Endothelial cell of umbilical vein (primary cell): ENCODE measurements around the gene OR6B2. TPM values are rescaled to one million over a fixed set of nuclear protein-coding genes. Genes with fewer than 3 reads are reported as not detected.

Experiments used
- BruUV-seq: library from RNA; stranded (reverse); fragments of 400-500 nt; replicated peaks from 2 replicates; lab custom pipeline; 2021; lab: Mats Ljungman, UMichigan
- CTCF ChIA-PET: fragments of 300-600, 350-600 bp; sonication (Branson Sonifier 250); formaldehyde crosslinking; loops from one replicate; lab custom pipeline; 2021; ENCODE audit warnings: antibody characterized with exemption, inconsistent platforms; lab: Charles Lee
- POLR2A ChIA-PET: fragments of 300-600, 350-600 bp; sonication (Branson Sonifier 250); formaldehyde crosslinking; loops from one replicate; lab custom pipeline; 2021; ENCODE audit warnings: antibody characterized with exemption, inconsistent platforms; lab: Charles Lee
- DNase-seq: peaks from one replicate; pipeline ENCODE4 v3.0.0-alpha.2; 2011; ENCODE audit warnings: low read depth, low spot score
- FAIRE-seq: peaks from 2 replicates; lab custom pipeline; 2011; peaks lifted over from hg19 to GRCh38; lab: Jason Lieb, UNC
- H2AFZ ChIP-seq: 2 replicates; pipeline ENCODE4 v1.6.0; 2012; ENCODE audit warnings: low read depth, low read length, control low read depth, inconsistent platforms
- H3K27ac ChIP-seq: 2 replicates; pipeline ENCODE4 v1.5.1; 2011; ENCODE audit warnings: low read depth, mild to moderate bottlenecking, control low read depth, low read length, moderate library complexity; ENCODE audit not compliant: insufficient read depth
- H3K27me3 ChIP-seq, 2 experiments: 2 replicates each; pipeline versions ENCODE4 v1.6.0 to v1.6.1; 2011; ENCODE audit warnings: low read length in 2 of 2, mixed read lengths in 1 of 2; ENCODE audit not compliant: control insufficient read depth in 2 of 2, insufficient read depth in 2 of 2
- H3K36me3 ChIP-seq, 2 experiments: 2 replicates in 1 of 2; 3 replicates in 1 of 2; pipeline ENCODE4 v1.5.1; 2011; ENCODE audit warnings: low read length in 2 of 2, mild to moderate bottlenecking in 1 of 2, moderate library complexity in 1 of 2; ENCODE audit not compliant: control insufficient read depth in 2 of 2, insufficient read depth in 2 of 2; ENCODE audit errors: extremely low read depth in 1 of 2
- H3K4me1 ChIP-seq: 3 replicates; pipeline ENCODE4 v1.5.1; 2011; ENCODE audit warnings: mild to moderate bottlenecking, low read length; ENCODE audit not compliant: control insufficient read depth, insufficient read depth; ENCODE audit errors: extremely low read depth
- H3K4me2 ChIP-seq: 2 replicates; pipeline ENCODE4 v1.6.1; 2011; ENCODE audit warnings: low read length, control low read depth, mixed read lengths; ENCODE audit not compliant: insufficient read depth
- H3K4me3 ChIP-seq, 3 experiments: fragments of 200-600 bp in 1 of 3; sonication (generic), shearing (Covaris generic) in 1 of 3; replicated peaks in 1 of 3; 2 replicates each; pipeline ENCODE4 v1.5.1; 2011 to 2016; ENCODE audit warnings: control low read depth in 3 of 3, low read length in 3 of 3, mild to moderate bottlenecking in 2 of 3, inconsistent platforms in 1 of 3, low read depth in 1 of 3, moderate library complexity in 1 of 3; ENCODE audit not compliant: insufficient read depth in 1 of 3
- H3K79me2 ChIP-seq: 2 replicates; pipeline ENCODE4 v1.6.0; 2012; ENCODE audit warnings: low read length, inconsistent platforms; ENCODE audit not compliant: control insufficient read depth, insufficient read depth
- H3K9ac ChIP-seq: replicated peaks from 2 replicates; pipeline ENCODE3; 2011; ENCODE audit warnings: low read length, control low read depth; ENCODE audit not compliant: insufficient read depth; ENCODE audit errors: extremely low read depth
- H3K9me1 ChIP-seq: replicated peaks from 3 replicates; pipeline ENCODE4 v1.6.0; 2011; ENCODE audit warnings: mild to moderate bottlenecking, low read length; ENCODE audit not compliant: control insufficient read depth, insufficient read depth; ENCODE audit errors: extremely low read depth
- H3K9me3 ChIP-seq: replicated peaks from 2 replicates; pipeline ENCODE4 v1.5.1; 2012; ENCODE audit warnings: low read length, inconsistent platforms; ENCODE audit not compliant: control insufficient read depth, insufficient read depth
- H4K20me1 ChIP-seq: replicated peaks from 2 replicates; pipeline ENCODE3; 2011; ENCODE audit warnings: mild to moderate bottlenecking, low read length; ENCODE audit not compliant: control insufficient read depth, insufficient read depth; ENCODE audit errors: extremely low read depth
- CTCF ChIP-seq, 2 donors: IDR thresholded peaks; 1 replicate in 1 of 2; 2 replicates in 1 of 2; pipeline ENCODE4 v1.5.1; 2011; ENCODE audit warnings: low read length in 2 of 2, mild to moderate bottlenecking in 2 of 2, moderate library complexity in 2 of 2, control low read depth in 1 of 2, inconsistent platforms in 1 of 2, low read depth in 1 of 2; ENCODE audit not compliant: insufficient read depth in 1 of 2; ENCODE audit errors: extremely low read depth in 1 of 2
- EZH2 ChIP-seq: IDR thresholded peaks from 2 replicates; pipeline ENCODE4 v1.6.1; 2012; ENCODE audit warnings: borderline replicate concordance, low read depth, mild to moderate bottlenecking, moderate library complexity, low read length, inconsistent platforms; ENCODE audit not compliant: severe bottlenecking
- FOS ChIP-seq: IDR thresholded peaks from 2 replicates; pipeline ENCODE4 v1.6.1; 2011; ENCODE audit warnings: mild to moderate bottlenecking, low read length, moderate library complexity, borderline replicate concordance; ENCODE audit not compliant: insufficient read depth
- GATA2 ChIP-seq: IDR thresholded peaks from 2 replicates; pipeline ENCODE4 v1.7.0; 2011; ENCODE audit warnings: low read depth, mild to moderate bottlenecking, moderate library complexity, mixed read lengths, low read length; ENCODE audit not compliant: insufficient read length, insufficient read depth
- JUN ChIP-seq: IDR thresholded peaks from 2 replicates; pipeline ENCODE4 v1.6.1; 2011; ENCODE audit warnings: borderline replicate concordance, low read depth; ENCODE audit not compliant: insufficient read length, insufficient read depth
- MAX ChIP-seq: IDR thresholded peaks from 2 replicates; pipeline ENCODE4 v1.6.1; 2011; ENCODE audit not compliant: insufficient read depth, insufficient read length
- MYC ChIP-seq: IDR thresholded peaks from one replicate; pipeline ENCODE4 v1.6.1; 2011; ENCODE audit warnings: mild to moderate bottlenecking, low read depth, low read length
- POLR2A ChIP-seq: IDR thresholded peaks from 2 replicates; pipeline ENCODE4 v1.6.1; 2012; ENCODE audit warnings: low read depth, mild to moderate bottlenecking, control low read depth, low read length
- POLR2AphosphoS5 ChIP-seq: IDR thresholded peaks from 2 replicates; pipeline ENCODE4 v1.6.1; 2012; ENCODE audit warnings: low read depth, mild to moderate bottlenecking, control low read depth, low read length, moderate library complexity; ENCODE audit not compliant: insufficient read depth
- dilution Hi-C: fragments of 300-500 bp; cut with MboI; formaldehyde crosslinking; loops from one replicate; pipeline ENCODE4 v1.15.0; 2019; ENCODE audit warnings: low sequenced_read_pairs; ENCODE audit not compliant: extremely low pct_ligation_motif_present
- intact Hi-C: fragments of 100-400 bp; cut with micrococcal nuclease; formaldehyde crosslinking; loops from one replicate; pipeline ENCODE4 v1.10.0; 2022
- polyA plus RNA-seq, 4 experiments: library from polyadenylated mRNA; depleted of rRNA in 3 of 4; stranded (reverse) in 3 of 4; unstranded in 1 of 4; fragments of >200 nt; gene quantifications; 2 replicates each; pipeline versions ENCODE4 v1.2.1 to v1.2.3, GENCODE V29; 2011 to 2012; ENCODE audit warnings: missing spikeins in 1 of 4
- total RNA-seq: library from RNA; stranded (reverse); gene quantifications from 2 replicates; pipeline ENCODE4 v1.2.3, GENCODE V29; 2021

Gene OR6B2
- total and polyA plus RNA-seq, 2 donors (not counting 3 experiments of a cell fraction or from before 2014, with no cell fraction given): not detected

- Histone ChIP-seq H3K9ac (no peak overlapping the region), H3K4me3 (no peak overlapping the region), H3K79me2 (no peaks in the 10 kb centered on the region), H3K4me2 (no peak overlapping the region), H3K9me1 (no peaks in the 10 kb centered on the region), H3K36me3 (no peaks in the 10 kb centered on the region), H3K4me1 (no peaks in the 10 kb centered on the region), H4K20me1 (no peaks in the 10 kb centered on the region), H3K27ac (no peak overlapping the region), H3K27me3 (no peaks in the 10 kb centered on the region), H3K9me3 (no peaks in the 10 kb centered on the region), H2AFZ (no peak overlapping the region)
- intact Hi-C loops: no loop called here
- BruUV-seq: no TSS peak
- dilution Hi-C loops: no loop called here
- ChIA-PET CTCF (no interaction called here), POLR2A (no interaction called here)
- no peak for TF ChIP-seq EZH2
- no peak for TF ChIP-seq JUN
- TF ChIP-seq GATA2: no peak
- no peak for TF ChIP-seq POLR2AphosphoS5
- TF ChIP-seq POLR2A: no peak
- no peak for TF ChIP-seq MAX
- TF ChIP-seq CTCF (IDR thresholded peaks at IDR 0.05; ENCODE audit: extremely low read depth in 1 of 2, insufficient read depth in 1 of 2, low read depth in 1 of 2, low read length in 2 of 2): no peak
- TF ChIP-seq MYC: no peak
- TF ChIP-seq FOS: no peak
- FAIRE-seq: no peak
- no peak for DNase-seq
These were observed 25.1 kb upstream of the OR6B2 start for GRCh38 chr2:240055177-240055917.
